GM13977 (cell line): ENCODE results near the gene LRP6.

Experiments used
- DNase-seq: peaks from one replicate; pipeline ENCODE4 v3.0.0; 2012; ENCODE audit warnings: low spot score
- in situ Hi-C: fragments of 300-500 bp; cut with MboI; formaldehyde crosslinking; loops from one replicate; pipeline ENCODE4 v1.12.0; 2022; ENCODE audit warnings: low sequenced_read_pairs, low pct_unique_long_range_greater_than_20kb, mixed read lengths, inconsistent platforms; ENCODE audit not compliant: unreplicated experiment
- TF ChIP-seq, protein P1 (sequence below): IDR thresholded peaks from 2 replicates; pipeline ENCODE4 v1.5.1; 2012; ENCODE audit warnings: mild to moderate bottlenecking, control low read depth; ENCODE audit not compliant: insufficient read depth; ENCODE audit errors: extremely low read depth, missing control alignments

The LRP6 gene

DNA sequence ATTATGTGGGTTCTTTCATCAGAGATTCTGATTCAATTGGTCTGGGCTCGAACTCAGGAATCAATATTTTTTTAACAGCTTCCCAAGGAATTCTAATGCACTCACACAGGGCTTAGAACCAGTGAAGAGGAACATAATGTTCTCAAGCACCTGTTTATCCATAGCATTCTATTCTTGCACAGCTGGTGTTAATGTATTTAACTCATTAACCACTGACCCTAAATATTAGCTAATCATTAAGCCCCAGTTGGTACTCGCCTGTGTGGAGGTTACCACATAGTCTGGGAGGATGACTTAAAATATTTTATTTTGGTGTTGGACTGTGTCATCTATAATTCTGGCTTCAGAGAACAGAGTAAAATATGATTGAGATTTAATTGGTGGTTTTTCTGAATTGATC, 45.3 kb downstream of the LRP6 start:
- TF ChIP-seq, protein P1, sequence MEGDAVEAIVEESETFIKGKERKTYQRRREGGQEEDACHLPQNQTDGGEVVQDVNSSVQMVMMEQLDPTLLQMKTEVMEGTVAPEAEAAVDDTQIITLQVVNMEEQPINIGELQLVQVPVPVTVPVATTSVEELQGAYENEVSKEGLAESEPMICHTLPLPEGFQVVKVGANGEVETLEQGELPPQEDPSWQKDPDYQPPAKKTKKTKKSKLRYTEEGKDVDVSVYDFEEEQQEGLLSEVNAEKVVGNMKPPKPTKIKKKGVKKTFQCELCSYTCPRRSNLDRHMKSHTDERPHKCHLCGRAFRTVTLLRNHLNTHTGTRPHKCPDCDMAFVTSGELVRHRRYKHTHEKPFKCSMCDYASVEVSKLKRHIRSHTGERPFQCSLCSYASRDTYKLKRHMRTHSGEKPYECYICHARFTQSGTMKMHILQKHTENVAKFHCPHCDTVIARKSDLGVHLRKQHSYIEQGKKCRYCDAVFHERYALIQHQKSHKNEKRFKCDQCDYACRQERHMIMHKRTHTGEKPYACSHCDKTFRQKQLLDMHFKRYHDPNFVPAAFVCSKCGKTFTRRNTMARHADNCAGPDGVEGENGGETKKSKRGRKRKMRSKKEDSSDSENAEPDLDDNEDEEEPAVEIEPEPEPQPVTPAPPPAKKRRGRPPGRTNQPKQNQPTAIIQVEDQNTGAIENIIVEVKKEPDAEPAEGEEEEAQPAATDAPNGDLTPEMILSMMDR, result no peak
- in situ Hi-C loops, result no loop called here
- no peak for DNase-seq

DNA sequence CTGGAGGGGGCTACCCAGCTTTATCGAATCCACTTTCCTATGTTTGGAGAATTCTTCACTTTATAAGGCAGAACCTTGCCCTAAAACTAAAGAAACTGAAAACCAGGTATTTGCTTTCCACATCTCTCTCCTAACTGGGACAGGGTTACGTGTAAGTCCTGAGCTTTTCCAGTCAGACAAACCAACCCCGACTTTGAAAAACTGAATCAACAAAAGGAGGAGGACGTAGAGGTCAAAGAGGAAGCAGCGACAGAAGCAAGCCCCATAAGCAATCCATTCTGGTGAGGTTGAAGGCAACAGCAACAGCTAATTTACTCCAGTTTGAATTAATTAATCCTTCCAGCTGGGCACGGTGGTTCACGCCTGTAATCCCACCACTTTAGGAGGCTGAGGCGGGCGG, 47.2 kb downstream of the LRP6 start:
- no peak for DNase-seq
- in situ Hi-C loops, result no loop called here

DNA sequence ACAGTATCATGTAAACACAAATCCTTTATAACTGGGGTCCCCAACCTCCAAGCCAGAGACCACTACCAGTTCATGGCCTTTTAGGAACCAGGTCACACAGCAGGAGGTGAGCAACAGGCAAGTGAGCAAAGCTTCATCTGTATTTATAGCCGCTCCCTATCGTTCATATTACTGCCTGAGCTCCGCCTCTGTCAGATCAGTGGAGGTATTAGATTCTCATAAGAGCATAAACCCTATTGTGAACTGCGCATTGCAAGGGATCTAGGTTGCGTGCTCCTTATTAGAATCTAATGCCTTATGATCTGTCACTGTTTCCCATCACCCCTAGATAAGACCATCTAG, 49.9 kb downstream of the LRP6 start:
- no peak for DNase-seq
- in situ Hi-C loops, result no loop called here
- TF ChIP-seq, protein P1, result no peak

More for the DNA sequence above, 47.2 kb downstream of the LRP6 start:
- TF ChIP-seq, protein P1, result no peak

DNA sequence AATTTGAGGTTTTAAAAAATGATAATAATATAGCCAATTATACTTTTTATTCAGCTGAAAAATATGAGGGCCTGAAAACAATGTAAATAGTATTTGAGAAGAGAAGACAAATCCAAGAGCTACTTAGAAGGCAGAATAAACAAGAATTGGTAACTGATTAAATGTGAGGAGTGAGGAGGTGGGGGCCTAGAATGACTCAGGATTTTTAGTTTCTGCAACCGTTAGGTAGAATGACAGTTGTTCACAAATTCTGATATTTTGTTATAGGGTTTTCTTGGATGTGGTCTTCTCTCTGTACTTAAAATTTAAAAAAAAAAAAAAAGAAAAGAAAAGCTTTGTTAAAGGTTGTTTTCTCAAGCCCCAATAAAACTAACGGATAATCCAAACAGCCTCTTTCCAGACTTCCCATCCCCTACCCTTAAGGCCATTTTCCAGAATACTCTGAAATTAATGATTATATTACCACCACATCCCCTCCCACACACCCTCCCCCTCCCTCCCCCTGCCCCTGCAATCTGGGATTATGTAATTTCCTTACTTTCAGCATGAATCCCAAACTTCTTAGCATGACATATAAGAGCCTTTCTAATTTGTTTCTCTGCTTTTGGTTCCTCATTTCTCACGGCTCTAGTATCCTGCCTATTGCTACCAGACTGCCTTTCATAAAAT, 50.4 kb downstream of the LRP6 start:
- no peak for DNase-seq
- TF ChIP-seq, protein P1, result no peak
- in situ Hi-C loops, result no loop called here

DNA sequence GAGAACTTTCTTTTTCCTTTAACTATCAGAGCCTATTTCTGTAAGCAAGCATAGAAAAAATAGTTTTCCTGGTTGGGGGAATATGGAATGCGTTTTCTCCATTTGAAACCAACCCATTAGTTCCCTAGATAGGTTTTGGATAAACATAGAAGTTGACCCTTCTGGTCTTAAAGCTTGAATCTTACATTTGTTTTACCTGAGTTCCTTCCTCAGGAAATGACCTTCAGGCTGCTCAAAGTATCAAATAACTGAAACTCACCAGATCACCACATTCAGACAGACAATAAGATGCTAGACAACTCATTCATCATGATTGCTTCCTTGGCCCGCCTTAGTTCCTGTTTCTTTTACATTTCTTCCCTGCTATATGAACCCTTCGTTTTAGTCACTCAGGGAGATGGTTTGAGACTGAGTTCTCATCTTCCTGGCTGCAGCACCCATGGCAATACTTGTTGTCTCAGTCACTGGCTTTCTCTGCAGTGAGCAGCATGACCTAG, 52.2 kb downstream of the LRP6 start:
- TF ChIP-seq, protein P1, result no peak
- no peak for DNase-seq
- in situ Hi-C loops, result no loop called here

DNA sequence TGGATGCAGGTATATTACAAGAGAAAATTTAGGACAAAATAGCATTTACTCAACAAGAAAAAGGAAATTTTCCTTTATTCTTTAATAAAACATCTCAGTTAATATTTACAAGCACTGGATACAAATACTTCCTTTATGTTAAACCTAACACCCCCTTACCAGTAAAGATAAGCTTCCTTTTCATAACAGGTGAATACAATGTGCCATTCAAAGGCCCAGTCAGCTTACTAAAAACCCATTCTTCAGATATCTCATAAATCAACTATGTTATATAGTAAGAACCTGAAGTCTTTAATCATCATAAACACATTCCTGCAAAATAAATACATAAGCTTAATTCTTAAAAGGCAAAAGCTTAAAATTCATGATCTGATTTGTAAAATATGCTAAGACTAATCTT, 52.6 kb downstream of the LRP6 start:
- TF ChIP-seq, protein P1, result no peak
- no peak for DNase-seq
- in situ Hi-C loops, result no loop called here
